Activated naive CD4-positive, alpha-beta T cell treated with anti-CD3 and anti-CD28 coated beads for 36 hours (primary cell): ENCODE measurements around the gene STXBP4. TPM values are rescaled to one million over a fixed set of nuclear protein-coding genes. Genes with fewer than 3 reads are reported as not detected.

Source experiments
- CTCF ChIA-PET: fragments of 350-600 bp; sonication (Branson Sonifier 250); formaldehyde crosslinking; loops from one replicate; lab custom pipeline; 2021; ENCODE audit warnings: antibody characterized with exemption; lab: Charles Lee
- DNase-seq: peaks from one replicate; pipeline ENCODE4 v3.0.0-alpha.2; 2020
- H3K27ac Mint-ChIP-seq: one replicate; pipeline ENCODE4 v1.8.0; 2021; ENCODE audit warnings: mild to moderate bottlenecking, mixed read lengths
- H3K27me3 Mint-ChIP-seq: one replicate; pipeline ENCODE4 v1.8.0; 2021; ENCODE audit warnings: low read depth, mixed read lengths
- H3K36me3 Mint-ChIP-seq: one replicate; pipeline ENCODE4 v1.8.0; 2021; ENCODE audit warnings: low read depth, mixed read lengths
- H3K4me1 Mint-ChIP-seq: one replicate; pipeline ENCODE4 v1.8.0; 2021; ENCODE audit warnings: low read depth, mixed read lengths
- H3K4me3 Mint-ChIP-seq: one replicate; pipeline ENCODE4 v1.8.0; 2021; ENCODE audit warnings: mild to moderate bottlenecking, moderate library complexity, mixed read lengths
- H3K9me3 Mint-ChIP-seq: one replicate; pipeline ENCODE4 v1.8.0; 2021; ENCODE audit warnings: mixed read lengths
- intact Hi-C: fragments of 100-400 bp; cut with micrococcal nuclease; formaldehyde crosslinking; loops from one replicate; pipeline ENCODE4 v1.15.1; 2023
- total RNA-seq, 2 experiments: library from RNA; stranded (reverse); gene quantifications; one replicate each; pipeline ENCODE4 v1.2.3, GENCODE V29; 2021

The STXBP4 gene
- total RNA-seq, 2 experiments from 2014 or later, result 4.5 to 5.3 TPM

DNA sequence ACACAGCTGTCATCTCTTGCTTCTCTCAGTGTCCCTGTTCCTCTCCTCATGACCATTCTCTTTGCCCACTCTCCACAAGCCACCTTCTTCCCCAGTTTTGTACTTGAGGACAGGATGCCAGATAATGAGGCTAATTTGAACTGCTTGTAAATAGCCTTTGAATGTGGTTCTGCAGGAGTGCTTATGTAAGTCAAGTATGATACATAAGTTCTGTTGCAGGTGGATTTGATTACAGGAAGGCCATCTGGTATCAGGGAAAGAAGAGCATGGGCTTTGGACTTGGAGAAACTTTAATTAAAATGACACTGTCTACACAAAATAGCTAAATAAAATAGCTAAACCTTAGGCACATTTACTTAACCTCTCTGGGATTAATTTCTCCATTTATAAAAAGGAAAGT, 176.0 kb downstream of the STXBP4 start:
- CTCF ChIA-PET, result no interaction called here
- no peak overlapping the region for H3K27ac Mint-ChIP-seq
- DNase-seq, result no peak
- peaks cover 2% of the 10 kb centered on the region for H3K36me3 Mint-ChIP-seq
- intact Hi-C loops, result no loop called here
- H3K9me3 Mint-ChIP-seq, result no peaks in the 10 kb centered on the region
- H3K27me3 Mint-ChIP-seq, result no peaks in the 10 kb centered on the region
- H3K4me3 Mint-ChIP-seq, result no peak overlapping the region
- no peaks in the 10 kb centered on the region for H3K4me1 Mint-ChIP-seq

DNA sequence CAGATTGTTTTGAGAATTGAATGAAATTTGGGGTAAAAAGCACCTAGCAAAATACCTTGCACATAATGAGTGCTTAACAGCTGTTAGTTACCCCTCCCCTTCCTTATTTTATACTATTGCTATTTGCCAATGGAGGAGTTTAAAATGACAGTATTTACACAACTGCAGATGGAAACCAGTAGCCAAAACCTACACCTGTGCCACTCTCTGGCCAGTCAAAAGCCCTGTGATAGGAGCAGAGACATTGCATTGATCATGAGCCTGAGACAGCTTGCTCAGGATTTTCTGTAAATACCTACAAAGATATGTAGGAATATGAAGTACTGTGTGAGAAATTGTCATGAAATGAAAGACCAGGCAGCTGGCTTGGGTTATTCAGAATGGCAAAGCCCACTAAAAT, 180.9 kb downstream of the STXBP4 start:
- no peak for DNase-seq
- CTCF ChIA-PET, result no interaction called here
- peaks cover 4% of the 10 kb centered on the region for H3K36me3 Mint-ChIP-seq
- intact Hi-C loops, result no loop called here
- no peak overlapping the region for H3K27ac Mint-ChIP-seq
- no peak overlapping the region for H3K4me3 Mint-ChIP-seq
- no peaks in the 10 kb centered on the region for H3K4me1 Mint-ChIP-seq
- no peaks in the 10 kb centered on the region for H3K9me3 Mint-ChIP-seq
- H3K27me3 Mint-ChIP-seq, result no peaks in the 10 kb centered on the region

DNA sequence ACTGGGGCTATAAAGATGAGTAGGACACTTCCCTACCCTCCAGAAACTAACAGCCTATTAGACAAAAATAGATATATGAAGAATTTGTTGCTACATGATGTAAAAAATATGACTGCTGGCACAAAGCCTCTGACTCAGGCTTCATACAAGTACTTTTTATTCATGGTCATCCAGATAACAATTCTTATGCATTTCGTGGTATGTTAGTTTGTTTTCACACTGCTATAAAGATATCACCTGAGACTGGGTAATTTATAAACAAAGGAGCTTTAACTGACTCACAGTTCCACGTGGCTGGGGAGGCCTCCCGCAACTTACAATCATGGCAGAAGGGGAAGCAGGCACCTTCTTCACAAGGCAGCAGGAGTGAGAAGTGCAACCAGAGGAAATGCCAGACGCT, 183.7 kb downstream of the STXBP4 start:
- intact Hi-C loops, result loop anchor here (5.0 kb wide), 1 partner anchor 90 kb away; no protein-coding TSS in a partner anchor
- Mint-ChIP-seq H3K4me1 (no peaks in the 10 kb centered on the region), H3K27ac (no peak overlapping the region), H3K4me3 (no peak overlapping the region), H3K36me3 (peaks cover 4% of the 10 kb centered on the region), H3K9me3 (no peaks in the 10 kb centered on the region), H3K27me3 (no peaks in the 10 kb centered on the region)
- DNase-seq, result no peak
- CTCF ChIA-PET, result no interaction called here

DNA sequence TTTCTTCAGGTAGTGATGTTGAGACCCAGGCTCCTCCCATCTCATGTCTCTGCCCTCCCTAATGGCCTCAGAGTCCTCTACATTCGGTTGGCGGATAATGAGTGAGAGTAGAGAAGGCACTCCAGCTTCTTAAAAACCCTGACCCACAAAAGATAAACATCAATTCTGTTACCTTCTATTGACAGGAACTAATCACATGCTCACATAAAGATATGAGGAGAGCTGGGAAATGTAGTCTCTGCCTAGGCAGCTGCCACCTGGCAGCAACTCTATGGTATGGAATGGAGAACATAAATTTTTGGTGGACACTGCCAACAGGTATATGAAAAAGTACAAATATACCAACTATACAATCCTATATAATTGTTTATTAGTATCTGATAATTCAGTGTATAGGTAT, 185.5 kb downstream of the STXBP4 start:
- H3K4me3 Mint-ChIP-seq, result no peak overlapping the region
- no peaks in the 10 kb centered on the region for H3K9me3 Mint-ChIP-seq
- peaks cover 3% of the 10 kb centered on the region for H3K36me3 Mint-ChIP-seq
- H3K4me1 Mint-ChIP-seq, result no peaks in the 10 kb centered on the region
- H3K27me3 Mint-ChIP-seq, result no peaks in the 10 kb centered on the region
- intact Hi-C loops, result loop anchor here (5.0 kb wide), 1 partner anchor 92 kb away; no protein-coding TSS in a partner anchor
- no peak for DNase-seq
- CTCF ChIA-PET, result no interaction called here
- H3K27ac Mint-ChIP-seq, result no peak overlapping the region

DNA sequence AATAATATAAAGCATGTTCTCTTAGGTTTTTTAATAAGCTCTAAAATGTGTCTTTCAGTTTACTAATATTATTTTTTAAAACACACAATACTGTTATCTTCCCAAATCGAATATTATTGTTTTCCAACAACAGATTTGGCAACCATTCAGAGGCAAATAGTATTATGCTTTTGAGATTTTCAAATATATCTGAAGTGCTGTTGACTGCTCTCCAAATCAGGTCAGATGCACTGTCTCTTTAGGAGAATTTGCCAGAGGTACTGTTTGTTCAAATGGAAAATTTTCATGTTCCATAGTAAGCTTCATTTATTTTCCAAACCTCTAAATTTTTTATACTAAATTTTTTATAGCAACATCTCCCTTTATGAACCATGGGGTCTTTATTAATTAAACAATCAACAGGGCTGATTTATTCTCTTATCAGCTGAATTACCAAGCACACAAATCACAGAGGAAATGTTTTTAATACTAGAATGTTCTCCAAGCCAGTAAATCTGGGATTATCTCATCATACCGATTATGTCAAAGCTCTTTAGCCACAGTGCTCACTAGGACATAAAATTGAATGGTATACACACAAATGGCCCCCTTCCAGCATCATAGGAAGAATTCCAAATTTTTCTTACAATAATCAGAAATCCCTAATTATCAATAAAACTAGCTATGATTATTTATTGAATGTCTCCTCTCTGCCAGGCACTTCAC, 187.4 kb downstream of the STXBP4 start:
- no peaks in the 10 kb centered on the region for H3K4me1 Mint-ChIP-seq
- no peaks in the 10 kb centered on the region for H3K27me3 Mint-ChIP-seq
- CTCF ChIA-PET, result no interaction called here
- no peaks in the 10 kb centered on the region for H3K9me3 Mint-ChIP-seq
- no peak for DNase-seq
- no peak overlapping the region for H3K4me3 Mint-ChIP-seq
- intact Hi-C loops, result no loop called here
- no peak overlapping the region for H3K27ac Mint-ChIP-seq
- peaks cover 3% of the 10 kb centered on the region for H3K36me3 Mint-ChIP-seq

DNA sequence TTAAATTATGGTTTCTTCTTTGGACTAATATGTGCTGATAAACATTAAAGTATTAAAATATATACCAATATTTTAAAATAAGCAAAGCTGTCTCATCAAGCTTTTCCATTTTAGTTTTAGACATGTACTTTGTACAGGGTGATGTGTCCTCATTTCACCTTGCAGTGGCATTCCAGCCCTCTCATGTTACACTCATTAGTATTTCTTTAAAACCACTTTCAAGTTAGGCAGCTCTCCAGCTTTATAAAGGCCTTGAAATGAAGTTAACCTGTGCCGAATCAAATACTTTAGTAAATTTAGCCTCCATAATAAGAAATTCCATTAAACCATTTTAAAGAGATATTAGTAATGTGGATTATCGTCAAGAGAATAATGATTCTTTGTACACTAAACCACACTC, 188.6 kb downstream of the STXBP4 start:
- Mint-ChIP-seq H3K27ac (no peak overlapping the region), H3K36me3 (peaks cover 2% of the 10 kb centered on the region), H3K4me1 (no peaks in the 10 kb centered on the region), H3K27me3 (no peaks in the 10 kb centered on the region), H3K4me3 (no peak overlapping the region), H3K9me3 (no peaks in the 10 kb centered on the region)
- CTCF ChIA-PET, result no interaction called here
- DNase-seq, result no peak
- intact Hi-C loops, result no loop called here

DNA sequence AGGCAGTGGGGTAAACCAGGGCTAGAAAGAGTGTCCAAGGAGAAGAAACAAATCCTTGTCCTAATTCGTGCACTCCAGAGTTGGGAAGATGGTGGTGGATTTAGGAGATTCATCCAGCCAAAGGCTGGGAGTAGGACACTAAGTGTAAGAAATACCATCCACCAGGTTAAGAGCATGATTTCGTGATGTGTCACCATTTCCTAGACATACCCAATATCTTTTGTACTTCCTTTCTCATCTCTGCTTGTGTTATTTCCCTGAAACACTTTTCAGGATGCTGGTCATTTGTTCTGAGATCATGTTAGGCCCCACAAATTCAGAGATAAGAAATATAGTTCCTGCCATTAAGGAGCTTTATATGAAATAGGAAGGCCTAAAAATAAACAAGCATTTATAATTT, 189.9 kb downstream of the STXBP4 start:
- CTCF ChIA-PET, result no interaction called here
- intact Hi-C loops, result no loop called here
- DNase-seq, result no peak
- Mint-ChIP-seq H3K27me3 (no peaks in the 10 kb centered on the region), H3K9me3 (no peaks in the 10 kb centered on the region), H3K36me3 (peaks cover 2% of the 10 kb centered on the region), H3K4me1 (no peaks in the 10 kb centered on the region), H3K27ac (no peak overlapping the region), H3K4me3 (no peak overlapping the region)

DNA sequence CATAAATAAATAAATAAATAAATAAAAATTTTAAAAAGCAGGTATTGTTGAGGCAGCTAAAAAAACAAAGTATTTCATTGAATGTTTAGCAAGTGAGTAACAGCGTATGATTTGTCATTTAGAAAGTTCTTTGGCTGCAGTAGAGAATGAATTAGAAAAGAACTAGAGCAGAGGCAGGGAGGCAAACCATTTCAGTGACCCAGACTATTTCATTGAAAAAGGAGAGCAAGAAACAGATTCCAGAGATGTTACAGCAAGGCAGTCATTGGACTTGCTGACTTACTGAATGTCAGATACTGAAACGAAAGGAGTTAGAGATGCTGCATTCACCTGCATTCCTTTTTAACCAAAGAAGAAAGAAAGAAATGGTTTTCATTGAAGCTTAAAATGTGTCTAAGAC, 190.7 kb downstream of the STXBP4 start:
- Mint-ChIP-seq H3K9me3 (no peaks in the 10 kb centered on the region), H3K4me1 (no peaks in the 10 kb centered on the region), H3K27me3 (no peaks in the 10 kb centered on the region), H3K4me3 (no peak overlapping the region), H3K27ac (no peak overlapping the region), H3K36me3 (peaks cover 3% of the 10 kb centered on the region)
- intact Hi-C loops, result no loop called here
- CTCF ChIA-PET, result no interaction called here
- no peak for DNase-seq

DNA sequence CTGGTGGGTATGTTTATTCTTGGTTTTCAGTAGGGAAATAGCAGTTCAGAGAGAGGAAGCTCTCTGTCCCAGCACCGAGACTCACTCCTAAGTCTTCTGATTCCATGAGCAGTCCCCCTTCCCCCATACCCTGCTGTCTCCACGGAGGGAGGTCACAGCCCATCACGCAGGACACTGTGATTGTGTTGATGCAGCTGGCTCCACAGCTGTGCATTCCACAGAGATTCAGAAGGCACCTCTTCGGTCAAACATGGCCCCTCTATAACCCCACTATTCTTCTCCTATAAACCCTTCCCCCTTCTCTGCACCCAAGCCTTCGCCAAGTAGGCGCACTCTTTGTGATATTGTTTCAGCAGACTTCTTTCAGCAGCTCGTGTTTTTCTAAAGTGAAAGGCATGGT, 191.9 kb downstream of the STXBP4 start:
- H3K27ac Mint-ChIP-seq, result no peak overlapping the region
- H3K4me1 Mint-ChIP-seq, result no peaks in the 10 kb centered on the region
- H3K36me3 Mint-ChIP-seq, result peaks cover 3% of the 10 kb centered on the region
- H3K9me3 Mint-ChIP-seq, result no peaks in the 10 kb centered on the region
- no peaks in the 10 kb centered on the region for H3K27me3 Mint-ChIP-seq
- CTCF ChIA-PET, result interaction anchor here (0.6 kb wide), 1 partner anchor 480 kb away, joined by 3 read pairs; no protein-coding TSS in a partner anchor
- H3K4me3 Mint-ChIP-seq, result no peak overlapping the region
- no peak for DNase-seq
- intact Hi-C loops, result no loop called here

DNA sequence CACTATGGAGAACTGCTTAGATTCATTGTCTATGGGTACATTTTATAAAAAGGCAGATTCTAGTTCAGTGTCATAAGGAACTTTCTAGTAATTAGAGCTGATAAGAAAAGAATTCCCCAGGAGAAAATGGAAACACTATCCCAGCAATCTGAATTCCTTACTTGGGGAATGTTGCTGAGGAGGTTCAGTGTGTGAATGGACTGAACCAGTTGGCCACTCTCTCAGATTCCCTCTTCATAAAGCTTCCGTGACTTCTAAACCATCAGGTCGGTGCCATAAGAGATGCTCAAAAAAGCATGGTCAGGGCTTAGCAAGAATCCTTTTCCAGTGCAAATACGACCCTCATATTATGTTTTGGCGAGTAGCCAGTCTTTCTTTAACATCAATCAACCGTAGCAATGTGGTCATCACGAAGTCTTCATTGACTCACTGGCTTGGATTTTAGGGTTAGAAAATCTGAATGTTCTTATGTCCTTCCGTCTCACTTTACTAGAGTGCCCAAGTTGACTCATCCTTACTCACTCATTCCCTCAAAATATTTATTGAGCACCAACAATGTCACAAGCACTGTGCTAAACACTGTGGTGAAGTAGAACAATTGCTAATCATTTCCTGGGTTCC, 193.5 kb downstream of the STXBP4 start:
- H3K27ac Mint-ChIP-seq, result no peak overlapping the region
- no peak for DNase-seq
- H3K4me3 Mint-ChIP-seq, result no peak overlapping the region
- no peaks in the 10 kb centered on the region for H3K27me3 Mint-ChIP-seq
- H3K36me3 Mint-ChIP-seq, result peaks cover 3% of the 10 kb centered on the region
- no peaks in the 10 kb centered on the region for H3K4me1 Mint-ChIP-seq
- CTCF ChIA-PET, result no interaction called here
- H3K9me3 Mint-ChIP-seq, result no peaks in the 10 kb centered on the region
- intact Hi-C loops, result no loop called here

DNA sequence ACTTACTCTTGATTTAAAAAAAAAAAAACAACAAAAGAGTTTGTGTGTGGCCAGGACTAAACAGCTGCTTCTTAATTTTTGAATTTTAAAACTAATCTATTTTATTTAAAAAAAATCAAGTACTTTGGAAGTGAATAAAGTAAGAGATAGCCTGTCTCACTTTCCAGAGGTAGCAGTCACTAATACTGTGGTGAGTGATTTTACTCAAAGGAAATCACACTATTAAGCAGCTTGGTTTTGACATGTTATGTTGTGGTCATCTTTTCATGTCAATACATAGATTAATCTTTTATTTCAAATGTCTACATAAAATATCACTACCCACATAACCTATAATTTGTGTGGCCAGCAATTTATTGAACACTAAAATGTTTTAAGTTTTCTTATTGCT, 194.0 kb downstream of the STXBP4 start:
- H3K36me3 Mint-ChIP-seq, result peaks cover 3% of the 10 kb centered on the region
- no peaks in the 10 kb centered on the region for H3K9me3 Mint-ChIP-seq
- CTCF ChIA-PET, result no interaction called here

DNA sequence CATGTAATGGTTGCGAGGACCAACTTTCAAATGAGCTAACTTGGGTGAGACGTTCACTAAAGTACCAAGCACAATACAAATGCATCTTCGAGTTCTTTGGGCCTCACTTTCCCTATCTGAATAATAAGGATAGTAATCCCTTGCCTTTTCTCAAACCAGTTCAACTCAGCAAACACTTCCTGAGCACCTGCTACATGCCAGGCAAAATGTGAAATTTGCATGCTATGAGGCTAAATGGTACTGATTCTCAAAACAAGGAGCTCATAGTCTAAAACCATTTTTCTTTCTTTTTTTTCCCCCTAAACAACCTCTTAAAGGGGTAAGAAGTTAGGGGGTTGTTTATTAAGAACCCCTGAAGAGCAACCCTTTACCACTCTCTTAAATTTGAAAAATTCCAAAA, 194.8 kb downstream of the STXBP4 start:
- H3K9me3 Mint-ChIP-seq, result no peaks in the 10 kb centered on the region

More for the DNA sequence above, 194.0 kb downstream of the STXBP4 start:
- no peak overlapping the region for H3K4me3 Mint-ChIP-seq
- H3K4me1 Mint-ChIP-seq, result no peaks in the 10 kb centered on the region
- DNase-seq, result no peak
- no peaks in the 10 kb centered on the region for H3K27me3 Mint-ChIP-seq
- intact Hi-C loops, result no loop called here
- H3K27ac Mint-ChIP-seq, result no peak overlapping the region

DNA sequence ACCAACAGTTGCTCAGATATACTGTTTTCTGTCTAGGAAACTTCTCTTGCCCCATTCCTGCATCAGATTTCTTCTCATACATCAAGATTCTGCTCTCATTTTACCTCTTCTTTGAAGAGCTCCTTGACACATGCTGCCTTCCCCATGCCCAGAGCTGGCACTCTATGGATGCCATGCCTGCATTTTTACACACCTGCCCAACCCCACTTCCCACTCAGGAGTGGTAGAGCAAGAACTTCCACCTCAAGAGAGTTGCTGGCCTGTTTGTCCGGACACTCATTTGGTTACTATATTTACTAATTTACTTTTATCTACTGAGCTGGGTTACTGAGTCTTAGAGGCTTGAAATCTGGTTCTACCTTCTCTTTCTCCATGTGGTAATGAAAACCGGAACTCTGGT, 197.9 kb downstream of the STXBP4 start:
- H3K27ac Mint-ChIP-seq, result no peak overlapping the region
- CTCF ChIA-PET, result no interaction called here

More for the DNA sequence above, 194.8 kb downstream of the STXBP4 start:
- CTCF ChIA-PET, result no interaction called here
- Mint-ChIP-seq H3K36me3 (peaks cover 3% of the 10 kb centered on the region), H3K27me3 (no peaks in the 10 kb centered on the region), H3K4me3 (no peak overlapping the region), H3K4me1 (no peaks in the 10 kb centered on the region), H3K27ac (no peak overlapping the region)
- intact Hi-C loops, result no loop called here
- DNase-seq, result no peak

More for the DNA sequence above, 197.9 kb downstream of the STXBP4 start:
- Mint-ChIP-seq H3K9me3 (no peaks in the 10 kb centered on the region), H3K36me3 (peaks cover 3% of the 10 kb centered on the region), H3K4me1 (no peaks in the 10 kb centered on the region), H3K4me3 (no peak overlapping the region), H3K27me3 (no peaks in the 10 kb centered on the region)
- DNase-seq, result no peak
- intact Hi-C loops, result no loop called here
